Mesenchymal stem cell (in vitro differentiated cells and primary cell): ENCODE data around the gene FRMD7.
A peak's percentile ranks its signal among the peaks of the same experiment; 100 is the strongest.

Experiments
- DNase-seq: peaks from one replicate; pipeline ENCODE4 v3.0.0-alpha.2; 2013
- H2AFZ ChIP-seq: one replicate; pipeline ENCODE4 v1.6.1; 2013; ENCODE audit warnings: low read depth, mild to moderate bottlenecking, control low read depth, inconsistent platforms, low read length, moderate library complexity
- H2AK5ac ChIP-seq: 2 replicates; pipeline ENCODE4 v1.6.1; 2013; ENCODE audit warnings: low read length, moderate library complexity, mild to moderate bottlenecking, inconsistent platforms; ENCODE audit not compliant: severe bottlenecking
- H2BK120ac ChIP-seq: one replicate; pipeline ENCODE4 v1.6.1; 2013; ENCODE audit warnings: low read depth, mild to moderate bottlenecking, inconsistent platforms, low read length, moderate library complexity
- H2BK12ac ChIP-seq, 2 experiments: one replicate each; pipeline ENCODE4 v1.6.1; 2013; ENCODE audit warnings: inconsistent platforms in 2 of 2, low read length in 2 of 2, mild to moderate bottlenecking in 2 of 2, moderate library complexity in 2 of 2, control low read depth in 1 of 2
- H2BK15ac ChIP-seq: one replicate; pipeline ENCODE4 v1.6.1; 2013; ENCODE audit warnings: mild to moderate bottlenecking, low read depth, inconsistent platforms; ENCODE audit not compliant: poor library complexity, severe bottlenecking
- H2BK5ac ChIP-seq: 2 replicates; pipeline ENCODE4 v1.6.1; 2013; ENCODE audit warnings: low read depth, mild to moderate bottlenecking, low read length, control low read depth, inconsistent platforms; ENCODE audit not compliant: poor library complexity, severe bottlenecking
- H3K14ac ChIP-seq, 2 experiments: one replicate each; pipeline ENCODE4 v1.6.1; 2013; ENCODE audit warnings: inconsistent platforms in 2 of 2, low read length in 2 of 2, control low read depth in 1 of 2, mild to moderate bottlenecking in 1 of 2, moderate library complexity in 1 of 2
- H3K18ac ChIP-seq, 2 experiments: one replicate each; pipeline ENCODE4 v1.6.1; 2013; ENCODE audit warnings: inconsistent platforms in 2 of 2, low read length in 2 of 2, control low read depth in 1 of 2, low read depth in 1 of 2, mild to moderate bottlenecking in 1 of 2
- H3K23ac ChIP-seq, 2 experiments: one replicate each; pipeline ENCODE4 v1.6.1; 2013; ENCODE audit warnings: inconsistent platforms in 2 of 2, low read length in 2 of 2, mild to moderate bottlenecking in 2 of 2, moderate library complexity in 2 of 2, control low read depth in 1 of 2
- H3K27ac ChIP-seq: 2 replicates; pipeline ENCODE4 v1.5.1; 2013; ENCODE audit warnings: mild to moderate bottlenecking, moderate library complexity, low read length, control low read depth, inconsistent platforms; ENCODE audit not compliant: poor library complexity, severe bottlenecking
- H3K27me3 ChIP-seq, 2 experiments: 2 replicates each; pipeline versions ENCODE4 v1.6.1 to v1.7.0; 2013; ENCODE audit warnings: low read length in 2 of 2, mild to moderate bottlenecking in 2 of 2, moderate library complexity in 2 of 2, control low read depth in 1 of 2, inconsistent platforms in 1 of 2; ENCODE audit not compliant: control insufficient read depth in 1 of 2, insufficient read depth in 1 of 2
- H3K36me3 ChIP-seq, 2 experiments: 2 replicates each; pipeline versions ENCODE4 v1.6.1 to v1.7.0; 2013; ENCODE audit warnings: low read length in 2 of 2, control low read depth in 1 of 2, inconsistent platforms in 1 of 2, low read depth in 1 of 2, mild to moderate bottlenecking in 1 of 2; ENCODE audit not compliant: insufficient read depth in 2 of 2, control insufficient read depth in 1 of 2
- H3K4ac ChIP-seq, 2 experiments: one replicate each; pipeline ENCODE4 v1.6.1; 2013; ENCODE audit warnings: inconsistent platforms in 2 of 2, low read length in 2 of 2, mild to moderate bottlenecking in 2 of 2, moderate library complexity in 2 of 2, control low read depth in 1 of 2, low read depth in 1 of 2
- H3K4me1 ChIP-seq: 2 replicates; pipeline ENCODE4 v1.6.1; 2013; ENCODE audit warnings: low read depth, low read length, control low read depth; ENCODE audit not compliant: control insufficient read depth, insufficient read depth
- H3K4me2 ChIP-seq: 2 replicates; pipeline ENCODE4 v1.6.1; 2013; ENCODE audit warnings: low read length, mild to moderate bottlenecking, inconsistent platforms; ENCODE audit not compliant: poor library complexity, severe bottlenecking
- H3K4me3 ChIP-seq, 2 experiments: 2 replicates each; pipeline versions ENCODE4 v1.5.1 to v1.7.0; 2013; ENCODE audit warnings: low read length in 2 of 2, mild to moderate bottlenecking in 2 of 2, control low read depth in 1 of 2, low read depth in 1 of 2; ENCODE audit not compliant: insufficient read depth in 1 of 2
- H3K79me1 ChIP-seq: replicated peaks from 2 replicates; pipeline ENCODE4 v1.6.1; 2013; ENCODE audit warnings: mild to moderate bottlenecking, control low read depth, low read length, inconsistent platforms; ENCODE audit not compliant: poor library complexity, severe bottlenecking
- H3K9ac ChIP-seq: 2 replicates; pipeline ENCODE4 v1.7.0; 2013; ENCODE audit warnings: mild to moderate bottlenecking, low read length, moderate library complexity
- H3K9me3 ChIP-seq: 2 replicates; pipeline ENCODE4 v1.7.0; 2013; ENCODE audit warnings: mild to moderate bottlenecking, low read length; ENCODE audit not compliant: control insufficient read depth
- H4K8ac ChIP-seq: one replicate; pipeline ENCODE4 v1.6.1; 2013; ENCODE audit warnings: inconsistent platforms, mild to moderate bottlenecking, low read length, moderate library complexity
- H4K91ac ChIP-seq: one replicate; pipeline ENCODE4 v1.6.1; 2013; ENCODE audit warnings: mild to moderate bottlenecking, low read length, inconsistent platforms
- WGBS: methylation state at CpG from one replicate; pipeline ENCODE4 v1.1.7; 2013; ENCODE audit warnings: mixed read lengths; 5-methylcytosine and 5-hydroxymethylcytosine counted together

FRMD7 gene

GRCh38 chrX:132045456-132045855 is 82.4 kb downstream of the FRMD7 start:
- H2BK5ac ChIP-seq, result no peak overlapping the region
- no peaks in the 10 kb centered on the region for H3K4me1 ChIP-seq
- H3K4me3 ChIP-seq, result no peak overlapping the region
- 70% methylated on average over 2 of the region's 2 CpGs for WGBS
- H3K23ac ChIP-seq, result no peak overlapping the region
- no peak overlapping the region for H4K8ac ChIP-seq
- no peaks in the 10 kb centered on the region for H3K36me3 ChIP-seq
- H3K79me1 ChIP-seq, result no peaks in the 10 kb centered on the region
- no peak overlapping the region for H3K4ac ChIP-seq
- H3K9me3 ChIP-seq, result no peaks in the 10 kb centered on the region
- H3K18ac ChIP-seq, result no peak overlapping the region
- no peak overlapping the region for H3K27ac ChIP-seq
- no peak overlapping the region for H2AFZ ChIP-seq
- peak; percentile 11 for DNase-seq
- peaks cover 0 to 11% of the 10 kb centered on the region in 2 experiments for H3K27me3 ChIP-seq
- no peak overlapping the region for H3K9ac ChIP-seq
- H2BK15ac ChIP-seq, result no peak overlapping the region
- no peak overlapping the region for H2BK120ac ChIP-seq
- no peak overlapping the region for H3K14ac ChIP-seq
- no peak overlapping the region for H3K4me2 ChIP-seq
- no peak overlapping the region for H2BK12ac ChIP-seq
- H4K91ac ChIP-seq, result no peak overlapping the region
- no peak overlapping the region for H2AK5ac ChIP-seq

GRCh38 chrX:132044953-132045352 is 82.9 kb downstream of the FRMD7 start:
- Histone ChIP-seq H3K9ac (no peak overlapping the region), H3K18ac (no peak overlapping the region), H2BK120ac (no peak overlapping the region), H3K4me1 (no peaks in the 10 kb centered on the region), H3K36me3 (no peaks in the 10 kb centered on the region), H3K4ac (no peak overlapping the region), H3K79me1 (no peaks in the 10 kb centered on the region), H3K27ac (no peak overlapping the region), H2AK5ac (no peak overlapping the region), H3K4me2 (no peak overlapping the region), H2BK12ac (no peak overlapping the region), H2AFZ (no peak overlapping the region), H3K4me3 (no peak overlapping the region), H4K91ac (no peak overlapping the region), H3K23ac (no peak overlapping the region), H2BK15ac (no peak overlapping the region), H3K9me3 (no peaks in the 10 kb centered on the region), H3K27me3 (peaks cover 0 to 14% of the 10 kb centered on the region in 2 experiments), H2BK5ac (no peak overlapping the region), H3K14ac (no peak overlapping the region), H4K8ac (no peak overlapping the region)
- WGBS, result 49% methylated on average over 4 of the region's 4 CpGs
- DNase-seq, result peak; percentile 72

DNA sequence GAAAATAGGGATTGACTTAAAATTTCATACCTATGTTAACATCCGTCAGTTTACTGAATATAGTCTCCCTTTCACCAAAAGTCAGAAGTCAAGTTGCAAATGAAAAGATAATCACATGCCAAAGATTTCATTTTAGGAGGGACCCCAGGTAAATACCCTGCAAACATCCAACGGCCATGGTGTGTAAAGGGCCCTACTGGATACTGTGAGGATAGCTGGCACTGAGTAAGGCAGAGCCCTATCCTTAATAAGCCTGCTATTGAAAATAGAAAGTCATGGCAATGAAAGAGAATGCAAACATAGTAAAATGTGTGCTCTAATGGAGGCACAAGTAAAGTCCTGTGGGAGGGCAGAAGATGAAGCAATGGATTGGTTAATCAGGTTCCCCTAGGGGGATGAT is 83.8 kb downstream of the FRMD7 start:
- WGBS, result 100% methylated on average over 1 of the region's 2 CpGs
- no peak overlapping the region for H4K8ac ChIP-seq
- no peak overlapping the region for H3K27ac ChIP-seq
- H2AFZ ChIP-seq, result no peak overlapping the region
- H3K4me3 ChIP-seq, result no peak overlapping the region
- no peak overlapping the region for H3K14ac ChIP-seq
- H2AK5ac ChIP-seq, result no peak overlapping the region
- no peak overlapping the region for H3K4me2 ChIP-seq
- DNase-seq, result no peak
- no peaks in the 10 kb centered on the region for H3K79me1 ChIP-seq
- no peak overlapping the region for H4K91ac ChIP-seq
- no peak overlapping the region for H2BK15ac ChIP-seq
- no peak overlapping the region for H3K23ac ChIP-seq
- no peaks in the 10 kb centered on the region for H3K9me3 ChIP-seq
- no peak overlapping the region for H3K4ac ChIP-seq
- H3K27me3 ChIP-seq, result peaks cover 0 to 14% of the 10 kb centered on the region in 2 experiments
- no peak overlapping the region for H2BK12ac ChIP-seq
- no peak overlapping the region for H3K9ac ChIP-seq
- H2BK5ac ChIP-seq, result no peak overlapping the region
- H2BK120ac ChIP-seq, result no peak overlapping the region
- no peaks in the 10 kb centered on the region for H3K4me1 ChIP-seq
- no peak overlapping the region for H3K18ac ChIP-seq
- no peaks in the 10 kb centered on the region for H3K36me3 ChIP-seq

GRCh38 chrX:132041015-132041414 is 86.8 kb downstream of the FRMD7 start:
- Histone ChIP-seq H3K79me1 (no peaks in the 10 kb centered on the region), H3K9me3 (no peaks in the 10 kb centered on the region), H2BK5ac (no peak overlapping the region), H3K27ac (no peak overlapping the region), H3K27me3 (peaks cover 0 to 21% of the 10 kb centered on the region in 2 experiments), H3K4me3 (no peak overlapping the region), H2AK5ac (no peak overlapping the region), H3K9ac (no peak overlapping the region), H3K4me2 (no peak overlapping the region), H4K91ac (no peak overlapping the region), H3K23ac (no peak overlapping the region), H3K4me1 (no peaks in the 10 kb centered on the region), H3K4ac (no peak overlapping the region), H4K8ac (no peak overlapping the region), H2BK15ac (no peak overlapping the region), H2BK120ac (no peak overlapping the region), H3K14ac (no peak overlapping the region), H2AFZ (no peak overlapping the region), H2BK12ac (no peak overlapping the region), H3K18ac (no peak overlapping the region), H3K36me3 (no peaks in the 10 kb centered on the region)
- DNase-seq, result peak; percentile 62
- WGBS, result 44% methylated on average over 4 of the region's 4 CpGs
